HepG2 (cell line): ENCODE data around the gene KCNA4. TPM values are rescaled to one million over a fixed set of nuclear protein-coding genes. Genes with fewer than 3 reads are reported as not detected.

Source experiments
- ATAC-seq: fragments of 200-7000 bp; cut with Tn5 transposase; 3 replicates; pipeline ENCODE4 v1.9.1; 2020; ENCODE audit warnings: mild to moderate bottlenecking, moderate library complexity
- BruUV-seq: library from RNA; stranded (reverse); fragments of 400-500 nt; replicated peaks from 2 replicates; lab custom pipeline; 2021; lab: Mats Ljungman, UMichigan
- CTCF ChIA-PET: fragments of 300-600 bp; formaldehyde crosslinking; extraction: SDS; loops from one replicate; lab custom pipeline; 2021; ENCODE audit warnings: low total read pairs, inconsistent platforms, low intra/inter-chr PET ratio; lab: Yijun Ruan, JAX
- POLR2A ChIA-PET: fragments of 350-600 bp; sonication (Branson Sonifier 250); formaldehyde crosslinking; loops from one replicate; lab custom pipeline; 2020; ENCODE audit warnings: antibody characterized with exemption, inconsistent platforms; lab: Yijun Ruan, JAX
- DNase-seq: peaks from one replicate; pipeline ENCODE4 v3.0.0-alpha.2; 2015; ENCODE audit warnings: low spot score
- FAIRE-seq: peaks from 3 replicates; lab custom pipeline; 2011; peaks lifted over from hg19 to GRCh38; lab: Jason Lieb, UNC
- H2AFZ ChIP-seq: one replicate; pipeline ENCODE4 v1.6.1; 2011; ENCODE audit warnings: low read length, inconsistent platforms
- H3K27ac ChIP-seq: fragments of 300-600 bp; 3 replicates; pipeline ENCODE4 v1.8.0; 2011; ENCODE audit warnings: mixed run types, mild to moderate bottlenecking, mixed read lengths, low read length, inconsistent platforms; ENCODE audit not compliant: insufficient read depth; ENCODE audit errors: extremely low read length
- H3K27me3 ChIP-seq, 2 experiments: fragments of 200-600 bp in 1 of 2; 2 replicates in 1 of 2; 3 replicates in 1 of 2; pipeline versions ENCODE4 v1.6.0 to v1.8.0; 2011; ENCODE audit warnings: low read length in 2 of 2, mild to moderate bottlenecking in 2 of 2, moderate library complexity in 2 of 2, inconsistent platforms in 1 of 2; ENCODE audit not compliant: insufficient read depth in 2 of 2, control insufficient read depth in 1 of 2
- H3K36me3 ChIP-seq, 2 experiments: fragments of 200-600 bp in 1 of 2; replicated peaks in 1 of 2; 2 replicates in 1 of 2; 3 replicates in 1 of 2; pipeline versions ENCODE4 v1.5.1 to v1.8.0; 2011; ENCODE audit warnings: low read length in 2 of 2, inconsistent platforms in 1 of 2; ENCODE audit not compliant: insufficient read depth in 2 of 2, control insufficient read depth in 1 of 2
- H3K4me1 ChIP-seq: 2 replicates; pipeline ENCODE4 v1.5.1; 2012; ENCODE audit warnings: low read length, inconsistent platforms; ENCODE audit not compliant: insufficient read depth
- H3K4me2 ChIP-seq: 2 replicates; pipeline ENCODE4 v1.6.0; 2011; ENCODE audit warnings: low read depth, low read length, inconsistent platforms
- H3K4me3 ChIP-seq, 3 experiments: fragments of 200-600 bp in 1 of 3; sonication (generic), shearing (Covaris generic) in 1 of 3; replicated peaks in 1 of 3; 2 replicates each; pipeline ENCODE4 v1.5.1; 2011 to 2016; ENCODE audit warnings: low read length in 3 of 3, inconsistent platforms in 2 of 3, low read depth in 2 of 3, mild to moderate bottlenecking in 2 of 3, control low read depth in 1 of 3, mixed read lengths in 1 of 3; ENCODE audit not compliant: insufficient read depth in 1 of 3
- H3K79me2 ChIP-seq: one replicate; pipeline ENCODE4 v1.6.1; 2011; ENCODE audit warnings: low read length, inconsistent platforms; ENCODE audit not compliant: insufficient read depth
- H3K9ac ChIP-seq: 2 replicates; pipeline ENCODE4 v1.6.0; 2011; ENCODE audit warnings: mild to moderate bottlenecking, low read depth, low read length, inconsistent platforms; ENCODE audit not compliant: insufficient read depth
- H3K9me3 ChIP-seq: 2 replicates; pipeline ENCODE4 v1.5.1; 2012; ENCODE audit warnings: mild to moderate bottlenecking, low read length
- H4K20me1 ChIP-seq: 2 replicates; pipeline ENCODE4 v1.6.0; 2011; ENCODE audit warnings: inconsistent platforms, mild to moderate bottlenecking, low read length, moderate library complexity; ENCODE audit not compliant: insufficient read depth
- MIER2 ChIP-seq: IDR thresholded peaks from 2 replicates; pipeline ENCODE4 v1.6.1; 2016; ENCODE audit warnings: missing biosample characterization, missing genetic modification reagents
- SIN3A ChIP-seq: IDR thresholded peaks from 2 replicates; pipeline ENCODE4 v1.6.1; 2011; ENCODE audit warnings: low read depth, mild to moderate bottlenecking, control low read depth, low read length, borderline replicate concordance
- ZMYM3 ChIP-seq: sonication (generic); formaldehyde crosslinking; IDR thresholded peaks from 2 replicates; pipeline ENCODE4 v1.5.1; 2020; ENCODE audit warnings: mild to moderate bottlenecking, missing genetic modification reagents
- ZNF180 ChIP-seq: sonication (generic); formaldehyde crosslinking; IDR thresholded peaks from 2 replicates; pipeline ENCODE4 v1.4.0; 2020; ENCODE audit warnings: low read depth, missing genetic modification reagents, borderline replicate concordance
- ZNF317 ChIP-seq: sonication (generic); formaldehyde crosslinking; IDR thresholded peaks from 2 replicates; pipeline ENCODE4 v1.5.0; 2020; ENCODE audit warnings: mild to moderate bottlenecking, missing genetic modification reagents
- WGBS: methylation state at CpG from one replicate; pipeline ENCODE4 v1.1.6; 2017; ENCODE audit warnings: low lambda C conversion rate; 5-methylcytosine and 5-hydroxymethylcytosine counted together
- in situ Hi-C: cut with HindIII; loops from 2 replicates; pipeline ENCODE4 v1.10.0; 2017; ENCODE audit warnings: low pct_unique_long_range_greater_than_20kb; ENCODE audit not compliant: extremely low pct_ligation_motif_present
- intact Hi-C: fragments of 100-400 bp; cut with micrococcal nuclease; formaldehyde crosslinking; loops from one replicate; pipeline ENCODE4 v1.10.0; 2022; ENCODE audit not compliant: unreplicated experiment
- polyA plus RNA-seq, 8 experiments: library from polyadenylated mRNA; depleted of rRNA in 3 of 8; stranded (reverse) in 7 of 8; unstranded in 1 of 8; fragments of >200 nt; fragmentation: Illumina TruSeq in 4 of 8; extraction: Trizol in 4 of 8; gene quantifications; 2 replicates each; pipeline versions ENCODE4 v1.2.1 to v1.2.3, GENCODE V29; 2011 to 2016; ENCODE audit warnings: low read depth in 4 of 8, missing spikeins in 1 of 8, mixed read lengths in 1 of 8; ENCODE audit not compliant: insufficient read depth in 1 of 8
- total RNA-seq, 5 experiments: library from RNA; depleted of rRNA; stranded (reverse); fragments of >200 nt; fragmentation: Illumina TruSeq; extraction: Trizol; gene quantifications; 2 replicates each; pipeline ENCODE4 v1.2.3, GENCODE V29; 2016; ENCODE audit warnings: low read depth in 1 of 5
- TF ChIP-seq, protein P1 (sequence below): sonication (generic); formaldehyde crosslinking; IDR thresholded peaks from 2 replicates; pipeline ENCODE4 v1.4.0; 2020; ENCODE audit warnings: mild to moderate bottlenecking, missing genetic modification reagents
- TF ChIP-seq, protein P2 (sequence below): sonication (generic); formaldehyde crosslinking; IDR thresholded peaks from 2 replicates; pipeline ENCODE4 v1.5.0; 2020; ENCODE audit warnings: missing genetic modification reagents, mild to moderate bottlenecking, borderline replicate concordance

Gene KCNA4
- total and polyA plus RNA-seq, 2 of the 13 experiments (the other 11 are each of a cell fraction or from before 2014, with no cell fraction given) = not detected

DNA sequence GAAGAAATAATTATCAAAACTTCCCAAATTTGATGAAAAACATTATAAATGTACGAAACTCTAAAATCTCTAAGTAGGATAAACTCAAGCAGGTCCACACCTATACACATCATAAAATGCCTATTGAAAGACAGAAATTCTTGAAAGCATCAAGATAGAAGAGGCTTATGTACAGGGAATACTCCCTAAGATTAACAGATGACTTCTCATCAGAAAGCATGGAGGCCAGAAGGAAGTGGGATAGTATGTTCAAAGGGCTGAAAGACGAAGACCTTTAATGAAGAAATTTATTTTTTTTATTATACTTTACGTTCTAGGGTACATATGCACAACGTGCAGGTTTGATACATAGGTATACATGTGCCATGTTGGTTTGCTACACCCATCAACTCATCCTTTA lies 45.3 kb upstream of the KCNA4 start:
- Histone ChIP-seq H3K27ac (no peak overlapping the region), H3K4me1 (no peaks in the 10 kb centered on the region), H3K4me3 (no peak overlapping the region), H3K4me2 (no peak overlapping the region), H3K9ac (no peak overlapping the region), H3K9me3 (peaks cover 35% of the 10 kb centered on the region), H3K27me3 (no peaks in the 10 kb centered on the region), H4K20me1 (no peaks in the 10 kb centered on the region), H3K79me2 (no peaks in the 10 kb centered on the region), H3K36me3 (no peaks in the 10 kb centered on the region), H2AFZ (no peak overlapping the region)
- TF ChIP-seq SIN3A = no peak
- TF ChIP-seq ZNF317 = peak; percentile 94
- no peak for TF ChIP-seq ZNF180
- BruUV-seq = no TSS peak
- CTCF ChIA-PET = no interaction called here
- no peak for ATAC-seq
- in situ Hi-C loops = no loop called here
- under 1% methylated on average over 4 of the region's 4 CpGs for WGBS
- FAIRE-seq = no peak
- DNase-seq = no peak
- POLR2A ChIA-PET = no interaction called here
- intact Hi-C loops = no loop called here

DNA sequence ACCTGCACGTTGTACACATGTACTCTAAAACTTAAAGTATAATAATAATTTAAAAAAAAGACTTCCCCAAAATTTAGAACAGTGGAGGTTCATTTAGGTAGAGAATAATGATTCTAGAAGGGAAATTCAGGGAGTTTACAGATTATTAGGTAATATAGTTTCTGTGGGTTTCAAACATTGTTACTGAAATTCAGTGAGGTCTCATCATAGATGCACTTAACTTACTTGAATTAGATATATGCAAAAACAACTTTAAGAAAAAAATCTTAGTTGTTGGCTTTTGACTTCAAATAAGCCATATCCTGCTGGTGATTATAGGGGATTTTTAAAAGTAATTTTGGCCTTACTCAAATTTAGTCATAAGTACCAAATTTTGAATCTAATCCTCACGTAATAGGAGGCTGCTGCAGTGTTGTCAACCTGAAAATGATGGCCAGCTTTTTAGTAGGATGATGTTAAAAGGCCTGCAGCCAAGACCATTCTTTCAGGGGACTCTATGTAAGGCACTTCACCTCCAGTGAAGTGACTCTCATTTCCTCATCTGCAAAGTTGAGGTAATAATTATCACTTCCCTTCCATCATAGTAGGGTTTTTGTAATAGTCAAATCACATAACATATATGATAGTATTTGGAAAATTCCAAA lies 42.5 kb upstream of the KCNA4 start:
- CTCF ChIA-PET = no interaction called here
- TF ChIP-seq, protein P1, sequence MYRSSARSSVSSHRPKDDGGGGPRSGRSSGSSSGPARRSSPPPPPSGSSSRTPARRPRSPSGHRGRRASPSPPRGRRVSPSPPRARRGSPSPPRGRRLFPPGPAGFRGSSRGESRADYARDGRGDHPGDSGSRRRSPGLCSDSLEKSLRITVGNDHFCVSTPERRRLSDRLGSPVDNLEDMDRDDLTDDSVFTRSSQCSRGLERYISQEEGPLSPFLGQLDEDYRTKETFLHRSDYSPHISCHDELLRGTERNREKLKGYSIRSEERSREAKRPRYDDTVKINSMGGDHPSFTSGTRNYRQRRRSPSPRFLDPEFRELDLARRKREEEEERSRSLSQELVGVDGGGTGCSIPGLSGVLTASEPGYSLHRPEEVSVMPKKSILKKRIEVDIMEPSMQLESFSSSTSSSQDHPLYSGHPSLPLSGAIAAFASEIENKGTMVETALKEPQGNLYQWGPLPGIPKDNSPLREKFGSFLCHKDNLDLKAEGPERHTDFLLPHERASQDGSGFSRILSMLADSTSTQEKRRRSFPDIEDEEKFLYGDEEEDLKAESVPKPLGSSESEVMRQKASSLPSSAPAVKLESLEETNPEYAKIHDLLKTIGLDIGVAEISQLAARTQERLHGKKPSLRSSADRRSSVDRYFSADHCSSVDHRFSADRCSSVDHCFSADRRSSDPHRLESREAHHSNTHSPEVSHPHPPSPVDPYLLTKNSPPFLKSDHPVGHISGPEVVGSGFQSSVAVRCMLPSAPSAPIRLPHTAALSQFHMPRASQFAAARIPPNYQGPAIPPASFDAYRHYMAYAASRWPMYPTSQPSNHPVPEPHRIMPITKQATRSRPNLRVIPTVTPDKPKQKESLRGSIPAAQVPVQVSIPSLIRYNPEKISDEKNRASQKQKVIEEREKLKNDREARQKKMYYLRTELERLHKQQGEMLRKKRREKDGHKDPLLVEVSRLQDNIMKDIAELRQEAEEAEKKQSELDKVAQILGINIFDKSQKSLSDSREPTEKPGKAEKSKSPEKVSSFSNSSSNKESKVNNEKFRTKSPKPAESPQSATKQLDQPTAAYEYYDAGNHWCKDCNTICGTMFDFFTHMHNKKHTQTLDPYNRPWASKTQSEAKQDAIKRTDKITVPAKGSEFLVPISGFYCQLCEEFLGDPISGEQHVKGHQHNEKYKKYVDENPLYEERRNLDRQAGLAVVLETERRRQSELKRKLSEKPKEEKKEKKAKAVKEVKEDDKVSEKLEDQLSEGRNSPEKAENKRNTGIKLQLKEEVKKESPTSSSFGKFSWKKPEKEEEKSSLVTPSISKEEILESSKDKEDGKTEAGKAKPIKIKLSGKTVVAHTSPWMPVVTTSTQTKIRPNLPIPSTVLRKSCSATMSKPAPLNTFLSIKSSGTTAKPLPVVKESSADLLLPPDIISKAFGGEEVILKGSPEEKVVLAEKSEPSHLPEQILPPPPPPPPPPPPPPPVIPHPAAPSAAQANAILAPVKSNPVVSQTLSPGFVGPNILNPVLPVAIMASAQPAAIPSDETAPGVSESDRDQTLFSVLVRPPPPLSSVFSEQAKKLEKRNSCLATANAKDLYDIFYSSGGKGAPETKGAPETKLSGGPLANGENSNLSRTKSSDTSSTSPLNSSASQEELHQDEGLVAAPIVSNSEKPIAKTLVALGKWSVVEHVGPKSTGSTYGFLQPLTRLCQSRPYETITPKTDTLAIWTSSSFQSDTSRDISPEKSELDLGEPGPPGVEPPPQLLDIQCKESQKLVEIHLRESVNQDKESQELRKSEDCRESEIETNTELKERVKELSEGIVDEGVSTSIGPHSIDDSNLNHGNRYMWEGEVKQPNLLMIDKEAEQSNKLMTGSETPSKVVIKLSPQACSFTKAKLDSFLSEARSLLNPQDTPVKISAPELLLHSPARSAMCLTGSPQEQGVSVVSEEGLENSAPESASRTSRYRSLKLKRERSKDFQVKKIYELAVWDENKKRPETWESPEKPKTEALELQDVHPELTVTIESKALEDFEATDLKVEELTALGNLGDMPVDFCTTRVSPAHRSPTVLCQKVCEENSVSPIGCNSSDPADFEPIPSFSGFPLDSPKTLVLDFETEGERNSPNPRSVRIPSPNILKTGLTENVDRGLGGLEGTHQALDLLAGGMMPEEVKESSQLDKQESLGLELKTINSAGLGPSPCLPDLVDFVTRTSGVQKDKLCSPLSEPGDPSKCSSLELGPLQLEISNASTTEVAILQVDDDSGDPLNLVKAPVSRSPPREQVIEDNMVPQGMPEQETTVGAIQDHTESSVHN (CRISPR knock-in tag) = no peak
- TF ChIP-seq MIER2 (CRISPR knock-in tag) (no peak), ZMYM3 (CRISPR knock-in tag) (no peak)
- TF ChIP-seq, protein P2, sequence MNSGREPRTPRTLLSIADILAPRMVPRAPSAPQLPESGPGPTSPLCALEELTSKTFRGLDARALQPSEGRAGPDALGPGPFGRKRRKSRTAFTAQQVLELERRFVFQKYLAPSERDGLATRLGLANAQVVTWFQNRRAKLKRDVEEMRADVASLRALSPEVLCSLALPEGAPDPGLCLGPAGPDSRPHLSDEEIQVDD (CRISPR knock-in tag) = no peak

More for the DNA sequence above, 42.5 kb upstream of the KCNA4 start:
- no peak overlapping the region for H3K4me3 ChIP-seq
- DNase-seq (no peak), FAIRE-seq (no peak), ATAC-seq (no peak)
- BruUV-seq = no TSS peak
- no peaks in the 10 kb centered on the region for H3K79me2 ChIP-seq
- WGBS = 0% methylated on average over 2 of the region's 2 CpGs
- no peak overlapping the region for H3K27ac ChIP-seq
- H3K4me2 ChIP-seq = no peak overlapping the region
- H3K9me3 ChIP-seq = peaks cover 29% of the 10 kb centered on the region
- H3K27me3 ChIP-seq = no peaks in the 10 kb centered on the region
- H3K4me1 ChIP-seq = no peaks in the 10 kb centered on the region
- intact Hi-C loops = no loop called here
- in situ Hi-C loops = no loop called here
- no peaks in the 10 kb centered on the region for H3K36me3 ChIP-seq
- no peak overlapping the region for H2AFZ ChIP-seq
- POLR2A ChIA-PET = no interaction called here
- H4K20me1 ChIP-seq = no peaks in the 10 kb centered on the region
- no peak overlapping the region for H3K9ac ChIP-seq
